HEK293T (cell line): Measurements from ENCODE around the gene POFUT2.

ENCODE experiments used
- CTCF ChIA-PET: fragments of 350-600 bp; formaldehyde crosslinking; extraction: SDS; loops from one replicate; lab custom pipeline; 2021; ENCODE audit warnings: antibody characterized with exemption, inconsistent platforms; lab: Yijun Ruan, JAX
- POLR2A ChIA-PET: fragments of 350-600 bp; formaldehyde crosslinking; extraction: SDS; loops from one replicate; lab custom pipeline; 2020; ENCODE audit warnings: antibody characterized with exemption, inconsistent platforms; lab: Yijun Ruan, JAX
- DNase-seq: peaks from one replicate; pipeline ENCODE4 v3.0.0; 2012; ENCODE audit warnings: mixed read lengths; ENCODE audit errors: extremely low spot score
- ARNT ChIP-seq: fragments of 450-650 bp; IDR thresholded peaks from 2 replicates; pipeline ENCODE4 v1.6.1; 2017; ENCODE audit warnings: mild to moderate bottlenecking
- BHLHE40 ChIP-seq: fragments of 450-650 bp; IDR thresholded peaks from 2 replicates; pipeline ENCODE4 v1.6.1; 2016; ENCODE audit warnings: mild to moderate bottlenecking, moderate library complexity, borderline replicate concordance
- CTBP1 ChIP-seq: fragments of 450-650 bp; IDR thresholded peaks from 2 replicates; pipeline ENCODE4 v1.6.1; 2016; ENCODE audit warnings: borderline replicate concordance
- ELF4 ChIP-seq: fragments of 450-650 bp; IDR thresholded peaks from 2 replicates; pipeline ENCODE4 v1.6.1; 2017; ENCODE audit warnings: antibody characterized with exemption
- FOXA1 ChIP-seq: fragments of 450-650 bp; IDR thresholded peaks from 2 replicates; pipeline ENCODE4 v1.6.1; 2016; ENCODE audit warnings: mild to moderate bottlenecking
- FOXK2 ChIP-seq: fragments of 450-650 bp; IDR thresholded peaks from 2 replicates; pipeline ENCODE4 v1.6.1; 2016; ENCODE audit warnings: mild to moderate bottlenecking
- FOXM1 ChIP-seq: fragments of 450-650 bp; IDR thresholded peaks from 2 replicates; pipeline ENCODE4 v1.6.1; 2017; ENCODE audit warnings: mild to moderate bottlenecking, borderline replicate concordance
- HDGF ChIP-seq: fragments of 450-650 bp; IDR thresholded peaks from 2 replicates; pipeline ENCODE4 v1.6.1; 2017; ENCODE audit warnings: antibody characterized with exemption, borderline replicate concordance
- L3MBTL2 ChIP-seq: fragments of 450-650 bp; conservative IDR thresholded peaks from 2 replicates; pipeline ENCODE4 v1.6.1; 2016; ENCODE audit warnings: mild to moderate bottlenecking
- LEF1 ChIP-seq: fragments of 450-650 bp; IDR thresholded peaks from 2 replicates; pipeline ENCODE4 v1.6.1; 2017; ENCODE audit warnings: mild to moderate bottlenecking, borderline replicate concordance
- NFRKB ChIP-seq: fragments of 450-650 bp; IDR thresholded peaks from 2 replicates; pipeline ENCODE4 v1.6.1; 2016; ENCODE audit warnings: mild to moderate bottlenecking, moderate library complexity
- SP1 ChIP-seq: fragments of 450-650 bp; IDR thresholded peaks from 2 replicates; pipeline ENCODE4 v1.6.1; 2017
- SUZ12 ChIP-seq: fragments of 450-650 bp; IDR thresholded peaks from 2 replicates; pipeline ENCODE4 v1.6.1; 2016; ENCODE audit warnings: mild to moderate bottlenecking
- TARDBP ChIP-seq: fragments of 450-650 bp; IDR thresholded peaks from 2 replicates; pipeline ENCODE4 v1.6.1; 2016
- ZNF384 ChIP-seq: fragments of 450-650 bp; IDR thresholded peaks from 2 replicates; pipeline ENCODE4 v1.6.1; 2016
- TF ChIP-seq, protein P1 (sequence below): fragments of 450-650 bp; IDR thresholded peaks from 2 replicates; pipeline ENCODE4 v1.6.1; 2016

Gene POFUT2

DNA sequence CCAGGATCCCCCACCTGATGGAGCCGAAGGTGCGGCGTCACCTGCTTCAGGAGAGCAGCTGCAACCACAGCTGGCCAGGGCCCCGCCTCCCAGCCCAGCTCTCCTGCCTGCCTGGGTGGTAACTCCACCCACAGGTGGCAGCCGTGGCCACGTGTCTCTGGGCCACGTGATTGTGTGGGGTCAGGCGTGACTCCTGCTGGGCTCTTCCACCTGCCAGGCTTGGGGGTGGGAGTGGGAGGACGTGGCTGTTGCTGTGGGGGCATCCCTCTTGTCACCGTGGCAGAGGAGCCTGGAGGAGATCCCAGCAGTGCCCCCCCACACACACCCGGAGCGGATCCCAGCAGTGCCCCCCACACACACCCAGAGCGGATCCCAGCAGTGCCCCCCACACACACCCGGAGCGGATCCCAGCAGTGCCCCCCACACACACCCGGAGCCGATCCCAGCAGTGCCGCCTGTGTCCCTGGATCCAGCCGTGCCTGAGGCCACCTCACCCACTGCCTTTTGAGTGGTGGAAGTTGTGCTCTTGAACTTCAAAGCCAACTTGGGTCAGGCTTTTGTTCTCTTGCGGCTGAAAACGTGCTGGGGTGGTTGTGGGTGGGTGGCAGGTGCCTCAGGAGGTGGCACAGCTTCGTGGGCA is 32.2 kb downstream of the POFUT2 start:
- TF ChIP-seq SP1 (no peak), FOXA1 (no peak), BHLHE40 (no peak), ARNT (no peak), ZNF384 (no peak), ELF4 (no peak), SUZ12 (no peak), FOXK2 (no peak), TARDBP (no peak), NFRKB (no peak), LEF1 (no peak), CTBP1 (no peak), FOXM1 (no peak), L3MBTL2 (no peak), HDGF (no peak)
- TF ChIP-seq, protein P1, sequence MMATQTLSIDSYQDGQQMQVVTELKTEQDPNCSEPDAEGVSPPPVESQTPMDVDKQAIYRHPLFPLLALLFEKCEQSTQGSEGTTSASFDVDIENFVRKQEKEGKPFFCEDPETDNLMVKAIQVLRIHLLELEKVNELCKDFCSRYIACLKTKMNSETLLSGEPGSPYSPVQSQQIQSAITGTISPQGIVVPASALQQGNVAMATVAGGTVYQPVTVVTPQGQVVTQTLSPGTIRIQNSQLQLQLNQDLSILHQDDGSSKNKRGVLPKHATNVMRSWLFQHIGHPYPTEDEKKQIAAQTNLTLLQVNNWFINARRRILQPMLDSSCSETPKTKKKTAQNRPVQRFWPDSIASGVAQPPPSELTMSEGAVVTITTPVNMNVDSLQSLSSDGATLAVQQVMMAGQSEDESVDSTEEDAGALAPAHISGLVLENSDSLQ: no peak
- DNase-seq: no peak
- CTCF ChIA-PET: no interaction called here
- POLR2A ChIA-PET: no interaction called here

DNA sequence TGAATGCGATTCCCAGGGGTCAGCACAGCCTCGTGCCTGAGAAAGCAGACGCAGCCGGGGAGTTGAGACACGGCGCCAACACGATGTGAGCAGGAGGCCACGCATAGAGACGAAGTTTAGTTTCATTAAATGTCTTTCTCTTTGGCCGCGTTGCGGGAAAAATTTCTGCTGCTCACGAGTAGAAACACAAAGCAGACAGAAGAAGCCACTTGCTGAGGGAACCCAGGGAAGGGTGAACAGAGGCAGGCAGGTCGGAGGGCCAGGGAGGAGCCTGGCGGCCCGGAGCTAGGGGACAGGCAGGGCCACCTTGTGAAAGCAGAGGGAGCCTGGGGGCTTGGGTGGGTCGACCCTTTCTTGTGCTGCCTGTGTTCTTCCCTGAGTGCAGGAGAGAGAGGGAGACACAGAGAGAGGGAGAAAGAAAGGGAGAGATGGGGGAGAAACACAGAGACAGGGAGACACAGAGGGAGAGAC is 33.2 kb downstream of the POFUT2 start:
- TF ChIP-seq SUZ12 (no peak), BHLHE40 (no peak)
- CTCF ChIA-PET: no interaction called here
- no peak for DNase-seq
- POLR2A ChIA-PET: no interaction called here

DNA sequence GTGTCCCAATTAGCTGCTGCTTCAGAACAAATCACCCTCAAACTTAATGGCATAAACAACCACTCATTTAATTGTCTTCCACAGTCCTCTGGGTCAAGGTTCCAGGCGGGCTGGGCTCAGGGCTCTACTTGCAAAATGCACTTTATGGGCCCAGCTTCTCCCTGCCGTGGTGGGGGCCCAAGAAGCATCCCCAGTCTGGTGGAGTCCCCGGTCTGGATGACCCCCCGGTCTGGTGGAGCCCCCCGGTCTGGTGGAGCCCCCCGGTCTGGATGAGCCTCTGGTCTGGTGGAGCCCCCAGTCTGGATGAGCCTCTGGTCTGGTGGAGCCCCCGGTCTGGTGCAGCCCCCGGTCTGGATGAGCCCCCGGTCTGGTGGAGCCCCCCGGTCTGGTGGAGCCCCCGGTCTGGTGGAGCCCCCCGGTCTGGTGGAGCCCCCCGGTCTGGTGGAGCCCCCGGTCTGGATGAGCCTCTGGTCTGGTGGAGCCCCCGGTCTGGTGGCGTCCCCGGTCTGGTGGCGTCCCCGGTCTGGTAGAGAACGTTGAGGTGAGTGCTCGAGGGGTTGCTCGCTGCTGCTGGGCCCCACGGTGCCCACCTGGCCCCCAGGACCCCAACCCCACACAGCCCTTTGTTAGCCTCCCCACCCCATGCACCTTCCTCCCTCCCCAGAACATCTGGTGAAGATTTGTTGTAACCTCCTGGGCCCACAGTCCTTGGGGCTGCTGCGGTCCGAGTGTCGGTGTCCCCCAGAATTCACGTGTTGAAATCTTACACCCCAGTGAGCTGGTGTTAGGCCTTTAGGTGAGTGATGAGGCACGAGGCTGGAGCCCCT is 33.8 kb downstream of the POFUT2 start:
- TF ChIP-seq ARNT (no peak), ZNF384 (no peak), HDGF (no peak), L3MBTL2 (no peak), FOXK2 (no peak), TARDBP (no peak), ELF4 (no peak), NFRKB (no peak), SUZ12 (no peak)
- TF ChIP-seq, protein P1: no peak
- POLR2A ChIA-PET: no interaction called here
- DNase-seq: no peak
- CTCF ChIA-PET: no interaction called here

DNA sequence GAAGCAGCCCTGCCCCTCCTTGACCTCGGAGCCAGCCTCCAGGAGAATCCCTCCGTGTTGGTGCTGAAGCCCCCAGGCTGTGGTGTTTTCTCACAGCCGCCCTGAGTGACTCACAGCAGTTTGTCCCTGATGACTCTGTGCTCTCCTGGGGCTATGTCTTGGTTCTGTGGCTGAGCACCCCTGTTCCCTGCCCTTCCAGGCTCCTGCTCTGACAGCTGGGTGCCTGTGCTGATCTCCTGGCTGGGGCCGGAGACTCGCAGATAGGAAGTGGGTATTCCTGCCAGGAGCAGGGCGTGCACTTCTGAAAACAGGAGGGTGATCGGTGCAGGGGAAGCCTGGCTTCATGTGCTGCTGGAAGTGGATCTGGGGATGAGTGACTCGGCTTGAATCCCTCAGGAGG is 34.5 kb downstream of the POFUT2 start:
- ChIA-PET CTCF (no interaction called here), POLR2A (no interaction called here)
- no peak for DNase-seq
- TF ChIP-seq FOXA1 (no peak), ZNF384 (no peak), FOXK2 (no peak), ARNT (no peak), L3MBTL2 (no peak)

DNA sequence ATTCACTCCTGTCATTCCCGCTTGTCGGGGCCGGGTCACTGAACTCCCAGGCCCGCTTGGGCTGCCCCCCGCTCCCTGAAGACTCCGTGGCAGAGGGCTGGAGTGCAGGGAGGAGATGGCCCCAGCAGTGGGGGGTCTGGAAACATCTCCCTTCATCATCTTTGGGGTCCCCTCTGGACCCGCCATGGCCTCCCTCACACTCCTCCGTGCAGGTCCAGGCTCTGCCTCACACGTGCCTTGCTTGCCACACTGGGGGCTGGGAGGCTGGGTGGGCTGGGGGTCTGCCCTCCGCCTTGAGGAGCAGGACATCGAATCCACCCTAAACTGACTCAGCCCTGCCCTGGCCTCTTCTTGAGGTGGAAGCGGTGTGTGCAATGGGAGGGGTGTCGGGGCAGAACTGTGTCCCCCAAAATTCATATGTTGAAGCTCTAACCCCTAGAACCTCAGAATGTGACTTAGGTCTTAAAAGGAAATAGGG is 35.2 kb downstream of the POFUT2 start:
- CTCF ChIA-PET: no interaction called here
- no peak for TF ChIP-seq SUZ12
- TF ChIP-seq ELF4: no peak
- no peak for TF ChIP-seq BHLHE40
- no peak for TF ChIP-seq CTBP1
- TF ChIP-seq SP1: no peak
- no peak for TF ChIP-seq ARNT
- no peak for TF ChIP-seq LEF1
- no peak for TF ChIP-seq HDGF
- no peak for TF ChIP-seq FOXA1
- POLR2A ChIA-PET: no interaction called here
- no peak for DNase-seq

DNA sequence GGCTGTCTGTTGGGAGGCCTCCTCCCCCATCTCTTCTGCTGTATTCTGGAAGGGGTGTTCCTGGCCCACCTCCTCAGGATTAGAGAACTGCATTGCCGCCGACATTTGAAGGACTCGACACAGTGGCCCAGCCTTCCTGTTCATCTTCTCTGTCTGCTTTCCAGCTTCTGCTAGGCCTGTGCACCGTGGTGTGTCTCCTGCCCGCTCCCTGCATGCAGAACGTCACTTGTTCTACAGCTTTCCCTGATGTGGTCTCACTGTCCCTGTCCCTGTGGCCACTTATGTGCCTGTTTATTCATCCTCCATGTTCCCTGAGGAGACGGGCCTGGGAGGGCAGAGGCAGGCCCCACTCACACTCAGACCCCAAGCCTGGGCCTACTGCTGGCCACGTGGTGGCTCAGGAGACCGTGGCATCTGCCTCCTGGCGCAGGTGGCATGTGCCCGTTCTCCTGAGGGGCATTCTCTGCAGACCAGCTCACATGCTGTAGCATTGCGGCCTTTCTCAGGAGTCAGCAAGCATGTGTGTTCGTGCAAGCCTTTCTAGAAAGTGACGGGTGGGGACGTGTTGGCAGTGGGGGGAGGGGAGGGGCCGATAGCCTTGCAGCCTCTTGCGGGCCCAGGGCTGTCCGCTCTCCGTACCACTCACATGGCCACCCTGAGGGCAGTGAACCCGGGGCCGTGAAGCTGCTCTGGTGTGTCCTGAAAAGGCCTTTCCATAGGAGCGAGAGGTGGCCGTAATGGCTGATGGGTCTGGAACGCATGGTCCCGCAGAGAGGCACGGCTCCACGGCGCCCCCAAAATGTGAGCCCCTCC is 35.9 kb downstream of the POFUT2 start:
- POLR2A ChIA-PET: no interaction called here
- no peak for DNase-seq
- CTCF ChIA-PET: no interaction called here
- no peak for TF ChIP-seq ZNF384
- no peak for TF ChIP-seq SP1
- no peak for TF ChIP-seq BHLHE40
- TF ChIP-seq FOXA1: no peak
- TF ChIP-seq L3MBTL2: no peak
- no peak for TF ChIP-seq ARNT
- TF ChIP-seq CTBP1: no peak
- TF ChIP-seq NFRKB: no peak
- TF ChIP-seq LEF1: no peak
- TF ChIP-seq, protein P1: no peak
- TF ChIP-seq ELF4: no peak
- no peak for TF ChIP-seq TARDBP
- no peak for TF ChIP-seq FOXM1
- no peak for TF ChIP-seq FOXK2
- TF ChIP-seq SUZ12: no peak
- no peak for TF ChIP-seq HDGF
